NOMO-1 treated with DMSO at 0.1 percent for 48 hours (cell line): ENCODE measurements around the gene IZUMO2.
"Not testable (repeated sequence)": the region's sequence is repeated elsewhere in the genome, so short reads cannot be mapped to it uniquely, and the experiment has no call there.

Experiments used
- DNase-seq: peaks from one replicate; lab custom pipeline; 2025; ENCODE audit not compliant: unreplicated experiment; lab: John Stamatoyannopoulos, UW

IZUMO2 gene

DNA sequence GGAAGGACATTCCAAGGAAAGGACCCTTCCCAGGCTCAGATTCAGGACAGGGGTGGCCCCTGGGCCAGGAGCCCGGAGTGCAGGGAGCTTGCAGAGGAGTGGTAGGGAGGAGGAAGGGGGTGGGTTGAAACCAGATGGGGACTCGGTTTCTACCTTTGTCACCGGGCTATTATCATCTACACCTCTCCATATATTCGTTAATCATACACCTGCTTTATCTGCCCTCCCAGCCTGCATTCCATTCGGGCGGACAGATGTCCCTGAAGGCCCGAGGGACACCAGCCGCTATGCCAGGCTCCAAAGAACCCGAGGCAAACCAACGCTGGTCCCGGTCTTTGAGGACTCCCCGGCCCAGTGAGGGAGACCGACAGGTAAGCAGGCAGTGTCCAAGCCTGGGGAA lies 24.9 kb upstream of the IZUMO2 start:
- no peak for DNase-seq

GRCh38 chr19:50184196-50184595 lies 21.1 kb upstream of the IZUMO2 start:
- no peak for DNase-seq

- no peak for DNase-seq
These were observed 18.0 kb upstream of the IZUMO2 start for GRCh38 chr19:50181121-50181520.

DNA sequence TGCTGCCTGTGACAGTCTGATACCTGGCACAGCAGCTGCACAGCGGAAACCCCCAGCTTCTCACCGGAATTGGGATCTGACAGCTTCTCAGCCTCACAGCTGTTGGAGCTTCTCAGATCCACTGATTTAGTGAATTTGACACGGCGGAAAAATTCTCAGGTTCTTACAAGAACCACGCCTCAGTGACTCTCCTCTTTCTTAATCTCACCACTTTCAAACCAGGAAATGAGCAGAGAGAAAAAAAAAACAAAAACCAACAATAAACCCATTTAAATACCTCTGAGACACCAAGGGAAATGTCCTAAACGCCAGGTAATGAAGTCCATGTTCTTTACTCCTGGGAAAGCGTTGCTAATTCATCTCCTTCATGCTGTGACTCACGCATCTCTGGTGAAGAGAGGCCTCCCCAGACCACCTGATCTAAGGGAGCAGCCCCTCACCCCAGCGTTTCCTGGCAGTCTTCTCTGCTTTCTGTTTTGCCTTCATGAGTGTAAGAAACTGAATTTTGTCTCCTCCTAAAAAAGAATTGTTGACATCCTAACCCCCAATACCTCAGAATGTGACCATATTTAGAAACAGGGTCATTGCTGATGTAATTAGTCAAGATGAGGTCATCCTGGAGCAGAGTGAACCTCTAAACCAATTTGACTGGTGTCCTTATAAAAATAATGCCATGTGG lies 15.9 kb upstream of the IZUMO2 start:
- no peak for DNase-seq

GRCh38 chr19:50178320-50178719 lies 15.2 kb upstream of the IZUMO2 start:
- no peak for DNase-seq

DNA sequence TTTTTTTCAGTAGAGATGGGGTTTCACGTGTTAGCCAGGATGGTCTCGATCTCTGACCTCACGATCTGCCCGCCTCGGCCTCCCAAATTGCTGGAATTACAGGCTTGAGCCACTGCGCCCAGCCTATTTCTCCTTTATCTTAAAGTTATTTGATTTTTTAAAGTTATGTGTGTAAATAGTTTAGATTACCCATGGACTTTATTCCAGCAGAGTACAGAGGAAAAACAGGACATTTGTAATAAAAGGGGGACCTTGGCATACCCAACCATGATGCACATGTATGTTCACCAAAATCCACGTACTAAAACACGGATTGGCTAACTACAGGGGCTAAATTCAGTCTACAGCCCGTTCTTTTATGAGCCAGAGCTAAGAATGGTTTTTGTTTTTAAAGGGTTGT lies 13.7 kb upstream of the IZUMO2 start:
- DNase-seq, result no peak

DNA sequence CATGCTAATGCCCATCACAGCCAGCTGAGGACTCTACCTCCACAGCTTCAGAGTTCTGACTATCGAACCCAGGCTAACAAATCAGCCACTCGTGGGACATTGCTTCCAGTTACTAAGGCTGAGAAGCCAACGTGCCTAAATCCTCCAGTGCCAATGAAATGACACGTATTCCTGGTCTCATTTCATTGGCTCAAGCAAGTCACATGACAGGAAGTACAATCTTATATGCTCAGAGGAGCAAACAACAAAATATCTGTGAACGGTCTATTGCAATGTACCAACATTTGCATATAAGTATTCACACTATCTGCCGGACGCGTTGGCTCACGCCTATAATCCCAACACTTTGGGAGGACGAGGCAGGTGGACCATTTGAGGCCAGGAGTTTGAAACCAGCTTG lies 12.8 kb upstream of the IZUMO2 start:
- no peak for DNase-seq

GRCh38 chr19:50174100-50174793 lies 11.2 kb upstream of the IZUMO2 start:
- DNase-seq, result no peak

GRCh38 chr19:50173127-50173526 lies 10.0 kb upstream of the IZUMO2 start:
- DNase-seq, result no peak

DNA sequence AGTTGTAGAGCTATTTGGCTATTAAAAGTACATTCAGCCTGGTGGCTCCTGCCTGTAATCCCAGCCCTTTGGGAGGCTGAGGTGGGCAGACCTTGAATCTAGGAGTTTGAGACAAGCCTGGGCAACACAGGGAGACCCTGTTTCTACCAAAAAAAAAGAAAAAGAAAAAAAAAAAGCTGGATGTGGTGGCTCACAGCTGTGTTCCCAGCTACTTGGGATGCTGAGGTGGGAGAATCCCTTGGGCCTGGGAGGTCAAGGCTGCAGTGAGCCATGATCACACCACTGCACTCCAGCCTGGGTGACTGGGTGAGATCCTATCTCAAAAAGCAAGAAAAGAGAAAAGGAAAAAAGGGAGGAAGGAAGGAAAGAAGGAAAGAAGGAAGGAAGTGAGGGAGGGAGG lies 9.6 kb upstream of the IZUMO2 start:
- no peak for DNase-seq

- DNase-seq, result no peak
These were observed 8.7 kb upstream of the IZUMO2 start for GRCh38 chr19:50171752-50172151.

DNA sequence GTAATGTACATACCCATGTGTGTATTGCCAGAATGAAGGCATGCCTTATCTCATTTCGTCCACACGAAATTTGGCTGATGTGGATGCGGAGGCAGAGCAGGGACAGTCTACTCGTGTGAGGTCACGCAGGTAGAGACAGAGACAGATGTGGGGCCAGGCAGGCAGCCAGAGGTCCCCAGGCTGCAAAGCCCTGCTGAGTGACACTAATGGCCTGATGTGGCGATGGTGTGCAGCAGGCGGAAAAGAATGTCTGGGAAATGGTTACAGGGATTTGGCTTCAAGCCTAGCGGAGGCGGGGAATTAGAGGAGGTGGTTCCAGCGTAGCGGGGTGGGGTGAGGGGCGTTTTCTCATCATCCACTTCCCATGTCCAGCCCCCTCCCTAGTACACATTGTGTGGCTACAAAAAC lies 4.2 kb upstream of the IZUMO2 start:
- DNase-seq, result no peak

DNA sequence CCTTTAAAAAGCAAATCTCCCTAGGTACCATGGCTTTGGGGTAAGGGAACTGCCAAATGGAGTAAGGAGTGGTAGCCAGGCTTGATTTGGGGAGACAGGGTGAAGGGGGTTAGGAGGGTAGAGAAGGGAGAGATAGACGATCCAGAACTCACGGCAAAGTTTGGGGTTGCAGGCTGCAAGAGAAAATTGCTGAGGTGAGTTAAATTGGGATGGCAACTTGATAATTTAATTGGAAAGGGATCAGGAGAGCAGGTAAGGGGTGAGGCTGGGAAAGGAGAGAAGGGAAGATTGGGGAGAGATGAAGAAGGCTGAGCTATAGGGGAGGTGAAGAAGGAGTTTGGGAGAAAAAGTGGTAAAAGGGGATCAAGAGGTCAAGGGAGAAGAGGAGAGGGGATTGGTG lies 4.0 kb downstream of the IZUMO2 start:
- DNase-seq, result no peak

DNA sequence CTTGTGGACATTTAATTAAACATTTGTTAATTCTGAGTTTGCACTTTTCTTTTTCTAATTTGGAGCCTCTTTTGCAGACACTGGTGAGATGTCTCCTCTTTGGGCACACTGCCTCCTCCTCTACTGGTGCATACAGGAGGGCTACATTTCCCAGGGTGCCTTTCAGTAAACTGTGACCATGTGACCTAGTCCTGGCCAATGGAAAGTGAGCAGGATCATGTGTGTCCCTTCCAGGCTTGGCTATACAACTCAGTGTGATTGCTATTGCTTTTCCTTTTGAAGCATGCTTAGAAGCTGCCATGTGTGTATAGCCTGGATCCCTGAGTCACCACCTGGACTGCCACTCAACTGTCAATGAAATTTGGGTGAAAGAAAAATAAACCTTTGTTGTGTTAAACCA lies 4.5 kb downstream of the IZUMO2 start:
- no peak for DNase-seq

GRCh38 chr19:50155520-50156109 lies 7.5 kb downstream of the IZUMO2 start:
- no peak for DNase-seq

- no peak for DNase-seq
These were observed 8.6 kb downstream of the IZUMO2 start for GRCh38 chr19:50154529-50154928.

GRCh38 chr19:50152578-50152977 lies 10.5 kb downstream of the IZUMO2 start:
- no peak for DNase-seq

- no peak for DNase-seq
These were observed 14.6 kb downstream of the IZUMO2 start for GRCh38 chr19:50148528-50148927.

GRCh38 chr19:50147462-50148423 lies 15.3 kb downstream of the IZUMO2 start:
- peak; percentile 75 for DNase-seq

GRCh38 chr19:50141921-50142320 lies 21.2 kb downstream of the IZUMO2 start:
- DNase-seq, result not testable (repeated sequence)

GRCh38 chr19:50140118-50140845 lies 22.8 kb downstream of the IZUMO2 start:
- not testable (repeated sequence) for DNase-seq
